ENCODE measurements around the gene C1RL.

DNA sequence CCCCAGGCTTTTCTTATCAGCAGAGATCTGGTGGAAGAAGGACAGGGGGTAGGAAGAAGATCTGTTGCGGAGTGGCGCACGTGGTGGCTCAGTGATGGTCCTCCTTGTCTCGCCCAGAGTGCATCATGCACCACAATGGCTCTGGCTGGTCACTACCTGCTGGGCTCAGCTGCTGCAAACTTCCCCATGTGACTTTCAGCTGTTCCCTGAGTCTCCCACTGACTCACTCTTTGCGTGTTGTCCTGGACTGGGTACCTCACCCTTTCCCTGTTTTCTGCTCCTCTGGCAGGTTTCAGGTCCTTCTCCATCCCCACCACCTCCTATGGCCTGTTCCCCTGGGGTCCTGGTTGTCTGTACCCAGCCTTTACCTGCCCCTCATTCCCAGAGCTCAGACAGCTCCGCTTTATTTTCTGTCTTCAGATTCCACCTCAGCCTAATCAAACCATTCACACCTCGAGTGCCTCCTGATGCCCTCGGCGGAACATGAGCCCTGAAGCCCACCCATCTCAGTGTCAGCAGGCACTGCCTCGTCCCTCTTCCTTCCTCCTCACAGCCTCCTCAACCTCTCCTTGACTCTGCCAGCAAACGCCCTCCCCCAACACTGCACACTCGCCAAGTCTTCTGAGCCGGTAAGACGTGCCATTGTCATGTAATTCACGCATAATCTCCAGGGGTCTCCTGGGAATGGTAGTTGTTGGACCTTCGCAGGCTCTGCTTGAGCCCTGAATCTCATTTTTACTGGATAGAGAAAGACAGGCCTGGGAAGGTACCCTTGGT, 18.6 kb downstream of the C1RL start:
- TF ChIP-seq POLR2AphosphoS5 (IDR thresholded peaks at IDR 0.05) (no peak), EP300 (IDR thresholded peaks at IDR 0.05) (no peak)
- TF ChIP-seq, protein P1, sequence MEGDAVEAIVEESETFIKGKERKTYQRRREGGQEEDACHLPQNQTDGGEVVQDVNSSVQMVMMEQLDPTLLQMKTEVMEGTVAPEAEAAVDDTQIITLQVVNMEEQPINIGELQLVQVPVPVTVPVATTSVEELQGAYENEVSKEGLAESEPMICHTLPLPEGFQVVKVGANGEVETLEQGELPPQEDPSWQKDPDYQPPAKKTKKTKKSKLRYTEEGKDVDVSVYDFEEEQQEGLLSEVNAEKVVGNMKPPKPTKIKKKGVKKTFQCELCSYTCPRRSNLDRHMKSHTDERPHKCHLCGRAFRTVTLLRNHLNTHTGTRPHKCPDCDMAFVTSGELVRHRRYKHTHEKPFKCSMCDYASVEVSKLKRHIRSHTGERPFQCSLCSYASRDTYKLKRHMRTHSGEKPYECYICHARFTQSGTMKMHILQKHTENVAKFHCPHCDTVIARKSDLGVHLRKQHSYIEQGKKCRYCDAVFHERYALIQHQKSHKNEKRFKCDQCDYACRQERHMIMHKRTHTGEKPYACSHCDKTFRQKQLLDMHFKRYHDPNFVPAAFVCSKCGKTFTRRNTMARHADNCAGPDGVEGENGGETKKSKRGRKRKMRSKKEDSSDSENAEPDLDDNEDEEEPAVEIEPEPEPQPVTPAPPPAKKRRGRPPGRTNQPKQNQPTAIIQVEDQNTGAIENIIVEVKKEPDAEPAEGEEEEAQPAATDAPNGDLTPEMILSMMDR (IDR thresholded peaks at IDR 0.05) = no peak

Data from suprapubic skin (tissue), 4 donors.